Right atrium auricular region (tissue), 2 donors: Measurements from ENCODE around the gene ACER3. TPM values are rescaled to one million over a fixed set of nuclear protein-coding genes. Genes with fewer than 3 reads are reported as not detected.

Experiments used
- DNase-seq: peaks from one replicate; pipeline ENCODE4 v3.0.0-alpha.2; 2019; ENCODE audit warnings: low spot score
- H3K27ac ChIP-seq, 2 donors: fragments of 200-600 bp; sonication (generic); 1 replicate in 1 of 2; 2 replicates in 1 of 2; pipeline ENCODE4 v1.5.1; 2016 to 2019
- H3K27me3 ChIP-seq, 2 donors: fragments of 200-600 bp; sonication (generic); one replicate each; pipeline versions ENCODE4 v1.5.1 to v1.6.0; 2017 to 2019
- H3K36me3 ChIP-seq: fragments of 200-600 bp; sonication (generic); one replicate; pipeline ENCODE4 v1.5.1; 2016
- H3K4me1 ChIP-seq, 2 donors: fragments of 200-600 bp; sonication (generic); one replicate each; pipeline versions ENCODE4 v1.5.1 to v1.6.0; 2017 to 2019
- H3K4me3 ChIP-seq, 2 donors: fragments of 200-600 bp; sonication (generic); 1 replicate in 1 of 2; 2 replicates in 1 of 2; pipeline ENCODE4 v1.5.1; 2017 to 2019; ENCODE audit warnings: mild to moderate bottlenecking in 1 of 2, moderate library complexity in 1 of 2
- H3K9me3 ChIP-seq, 2 donors: fragments of 200-600 bp; sonication (generic); one replicate each; pipeline ENCODE4 v1.5.1; 2019
- total RNA-seq, 2 donors: library from RNA; depleted of rRNA; stranded (reverse); fragments of >200 nt; gene quantifications; one replicate each; pipeline ENCODE4 v1.1.0, GENCODE V29; 2016
- TF ChIP-seq, protein P1 (sequence below), 2 donors: fragments of 200-600 bp; sonication (generic); IDR thresholded peaks; one replicate each; pipeline ENCODE4 v1.5.1; 2019; ENCODE audit warnings: antibody characterized with exemption in 2 of 2

ACER3 gene
- total RNA-seq, 2 donors from 2014 or later: 6.4 to 11.3 TPM

DNA sequence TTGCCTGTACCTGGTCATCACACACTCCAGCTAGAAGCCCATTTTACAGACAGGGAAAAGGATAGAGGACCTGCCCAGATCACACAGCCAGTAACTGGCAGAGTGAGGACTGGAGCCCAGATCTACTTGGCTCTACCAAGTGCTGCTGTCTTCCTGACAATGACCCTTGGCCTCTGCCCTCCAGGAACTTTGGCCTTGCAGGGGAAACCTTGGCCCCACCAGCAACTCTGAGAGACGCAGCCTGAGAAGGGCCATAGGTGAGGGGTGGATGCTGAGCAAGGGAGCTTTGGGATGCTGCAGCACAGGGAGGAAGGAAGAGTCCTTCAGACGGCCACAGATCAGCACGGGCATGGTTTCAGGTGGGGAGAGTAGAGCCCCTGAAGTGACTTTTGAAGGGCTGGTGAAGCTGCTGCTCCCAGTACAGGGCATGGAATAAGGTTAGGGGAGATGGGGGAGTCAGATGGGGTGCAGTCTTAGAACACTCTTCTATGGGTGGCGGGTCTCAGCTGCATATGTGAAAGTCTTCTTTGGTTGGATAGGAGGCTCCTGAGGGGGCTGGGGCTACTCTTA, 204.0 kb downstream of the ACER3 start:
- TF ChIP-seq, protein P1, sequence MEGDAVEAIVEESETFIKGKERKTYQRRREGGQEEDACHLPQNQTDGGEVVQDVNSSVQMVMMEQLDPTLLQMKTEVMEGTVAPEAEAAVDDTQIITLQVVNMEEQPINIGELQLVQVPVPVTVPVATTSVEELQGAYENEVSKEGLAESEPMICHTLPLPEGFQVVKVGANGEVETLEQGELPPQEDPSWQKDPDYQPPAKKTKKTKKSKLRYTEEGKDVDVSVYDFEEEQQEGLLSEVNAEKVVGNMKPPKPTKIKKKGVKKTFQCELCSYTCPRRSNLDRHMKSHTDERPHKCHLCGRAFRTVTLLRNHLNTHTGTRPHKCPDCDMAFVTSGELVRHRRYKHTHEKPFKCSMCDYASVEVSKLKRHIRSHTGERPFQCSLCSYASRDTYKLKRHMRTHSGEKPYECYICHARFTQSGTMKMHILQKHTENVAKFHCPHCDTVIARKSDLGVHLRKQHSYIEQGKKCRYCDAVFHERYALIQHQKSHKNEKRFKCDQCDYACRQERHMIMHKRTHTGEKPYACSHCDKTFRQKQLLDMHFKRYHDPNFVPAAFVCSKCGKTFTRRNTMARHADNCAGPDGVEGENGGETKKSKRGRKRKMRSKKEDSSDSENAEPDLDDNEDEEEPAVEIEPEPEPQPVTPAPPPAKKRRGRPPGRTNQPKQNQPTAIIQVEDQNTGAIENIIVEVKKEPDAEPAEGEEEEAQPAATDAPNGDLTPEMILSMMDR (IDR thresholded peaks at IDR 0.05): no peak
- H3K4me1 ChIP-seq: peaks cover 0 to 24% of the 10 kb centered on the region in 2 donors
- H3K27ac ChIP-seq: no peak overlapping the region
- no peaks in the 10 kb centered on the region for H3K9me3 ChIP-seq
- H3K4me3 ChIP-seq: no peak overlapping the region
- H3K27me3 ChIP-seq: no peaks in the 10 kb centered on the region
- DNase-seq: no peak
- H3K36me3 ChIP-seq: no peaks in the 10 kb centered on the region

DNA sequence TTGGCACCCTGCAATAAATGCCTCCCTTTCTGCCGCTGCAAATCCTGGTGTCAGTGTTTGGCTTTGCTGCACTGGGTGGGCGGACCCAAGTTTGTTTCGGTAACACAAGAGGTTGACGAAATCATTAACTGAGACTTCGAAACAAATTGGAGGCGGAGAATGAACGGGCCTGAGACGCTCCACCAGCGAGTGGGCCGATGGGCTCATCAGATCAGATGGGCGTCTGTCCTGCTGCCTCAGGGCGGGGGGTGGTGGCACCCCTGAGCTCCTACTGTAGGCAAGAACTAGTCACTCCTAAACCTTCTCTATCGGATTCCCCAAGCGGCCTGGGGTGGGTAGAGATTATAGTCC, 205.1 kb downstream of the ACER3 start:
- H3K4me1 ChIP-seq: peaks cover 0 to 24% of the 10 kb centered on the region in 2 donors
- H3K9me3 ChIP-seq: no peaks in the 10 kb centered on the region
- H3K4me3 ChIP-seq: peak overlapping the region; percentile 46 to 80
- TF ChIP-seq, protein P1 (IDR thresholded peaks at IDR 0.05): no peak
- peak overlapping the region; percentile 86 to 94 for H3K27ac ChIP-seq
- no peaks in the 10 kb centered on the region for H3K36me3 ChIP-seq
- peak; percentile 83 for DNase-seq
- no peaks in the 10 kb centered on the region for H3K27me3 ChIP-seq

DNA sequence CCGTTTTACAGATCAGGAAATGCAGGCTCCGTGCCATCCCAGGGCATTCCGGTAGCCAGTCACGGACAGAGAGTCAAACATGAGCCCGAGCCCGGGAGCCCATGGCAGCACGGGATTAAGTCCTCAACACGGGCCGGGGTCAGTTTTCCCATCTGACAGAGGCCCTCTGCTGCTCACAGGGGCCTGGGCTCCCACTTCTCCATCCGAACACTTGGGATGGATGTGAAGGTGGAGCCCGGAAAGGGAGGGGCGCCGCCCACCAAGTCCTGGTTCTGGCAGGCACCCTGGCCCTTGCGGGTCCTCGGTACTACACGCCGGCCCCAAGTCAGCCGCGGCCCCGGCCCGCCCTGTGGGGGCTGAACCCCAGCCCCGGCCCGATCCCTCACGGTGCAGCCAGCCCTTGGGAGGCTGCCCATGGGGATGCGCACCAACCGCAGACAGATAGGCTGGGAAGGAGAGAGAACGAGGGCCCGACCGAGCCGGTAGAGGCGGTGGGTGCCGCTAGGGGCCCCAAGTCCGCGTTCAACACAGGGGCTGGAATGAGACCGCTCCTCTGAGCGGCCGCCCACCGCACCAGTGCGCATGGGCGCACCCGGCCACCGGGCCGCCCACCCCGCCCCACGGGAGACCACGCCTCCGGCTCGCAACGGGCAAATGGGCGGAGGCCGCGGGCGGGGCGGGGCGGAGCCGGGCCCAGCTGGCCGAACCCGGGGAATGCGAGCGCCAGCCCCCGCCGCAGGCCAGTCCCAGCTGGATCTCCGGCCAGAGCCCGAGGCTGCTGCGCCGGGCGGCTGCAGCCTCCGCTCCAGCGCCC, 205.7 kb downstream of the ACER3 start, which contains the start of gene CAPN5:
Gene CAPN5, plus strand, starts transcription at position 743 of the 814 bp plus-strand sequence. CDS start 17,916 bp downstream, outside the sequence.
- Histone ChIP-seq H3K36me3 (no peaks in the 10 kb centered on the region), H3K9me3 (no peaks in the 10 kb centered on the region)
- TF ChIP-seq, protein P1 (IDR thresholded peaks at IDR 0.05): peak in 1 of 2 donors; percentile 16

DNA sequence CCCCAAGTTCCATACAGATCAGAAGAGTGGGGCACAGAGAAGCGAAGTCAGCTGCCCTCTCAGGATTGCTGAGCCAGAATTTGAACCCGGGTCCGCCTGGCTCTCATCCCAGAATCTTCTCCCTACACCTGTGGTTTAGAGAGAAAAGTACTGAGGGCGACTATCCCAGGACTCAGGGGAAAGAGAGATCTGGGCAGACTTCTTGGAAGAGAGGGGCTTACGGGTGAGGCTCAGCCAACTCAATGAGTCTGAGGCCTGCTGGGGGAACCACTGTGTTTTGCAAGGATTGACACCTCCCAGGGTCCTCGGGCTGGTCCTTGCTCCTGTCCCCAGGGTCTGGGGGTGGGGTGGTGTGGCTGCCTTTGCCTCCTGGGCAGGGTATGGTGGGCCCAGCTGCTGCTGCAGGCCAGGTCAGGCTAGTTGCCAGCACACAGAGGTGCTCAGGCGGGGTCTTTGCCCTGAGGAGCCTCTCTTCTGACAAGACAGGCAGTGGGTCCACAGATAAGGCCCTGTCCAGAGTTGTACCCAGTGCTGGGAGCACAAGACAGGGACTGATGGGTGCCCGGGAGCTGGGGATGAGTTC, 207.2 kb downstream of the ACER3 start:
- H3K27me3 ChIP-seq: no peaks in the 10 kb centered on the region
- peak; percentile 57 for DNase-seq
- H3K36me3 ChIP-seq: no peaks in the 10 kb centered on the region
- TF ChIP-seq, protein P1 (IDR thresholded peaks at IDR 0.05): no peak
- no peaks in the 10 kb centered on the region for H3K9me3 ChIP-seq
- peak overlapping the region in 1 of 2 donors; percentile 80 for H3K4me3 ChIP-seq
- peaks cover 0 to 38% of the 10 kb centered on the region in 2 donors for H3K4me1 ChIP-seq
- H3K27ac ChIP-seq: peak overlapping the region in 1 of 2 donors; percentile 40

More for the DNA sequence above, 205.7 kb downstream of the ACER3 start, which contains the start of gene CAPN5:
- H3K4me3 ChIP-seq: peak within 1 kb of the TSS; percentile 46 to 80
- peaks cover 0 to 24% of the 10 kb centered on the region in 2 donors for H3K4me1 ChIP-seq
- H3K27me3 ChIP-seq: no peaks in the 10 kb centered on the region
- DNase-seq: peak; percentile 89
- peak within 1 kb of the TSS; percentile 86 to 94 for H3K27ac ChIP-seq

DNA sequence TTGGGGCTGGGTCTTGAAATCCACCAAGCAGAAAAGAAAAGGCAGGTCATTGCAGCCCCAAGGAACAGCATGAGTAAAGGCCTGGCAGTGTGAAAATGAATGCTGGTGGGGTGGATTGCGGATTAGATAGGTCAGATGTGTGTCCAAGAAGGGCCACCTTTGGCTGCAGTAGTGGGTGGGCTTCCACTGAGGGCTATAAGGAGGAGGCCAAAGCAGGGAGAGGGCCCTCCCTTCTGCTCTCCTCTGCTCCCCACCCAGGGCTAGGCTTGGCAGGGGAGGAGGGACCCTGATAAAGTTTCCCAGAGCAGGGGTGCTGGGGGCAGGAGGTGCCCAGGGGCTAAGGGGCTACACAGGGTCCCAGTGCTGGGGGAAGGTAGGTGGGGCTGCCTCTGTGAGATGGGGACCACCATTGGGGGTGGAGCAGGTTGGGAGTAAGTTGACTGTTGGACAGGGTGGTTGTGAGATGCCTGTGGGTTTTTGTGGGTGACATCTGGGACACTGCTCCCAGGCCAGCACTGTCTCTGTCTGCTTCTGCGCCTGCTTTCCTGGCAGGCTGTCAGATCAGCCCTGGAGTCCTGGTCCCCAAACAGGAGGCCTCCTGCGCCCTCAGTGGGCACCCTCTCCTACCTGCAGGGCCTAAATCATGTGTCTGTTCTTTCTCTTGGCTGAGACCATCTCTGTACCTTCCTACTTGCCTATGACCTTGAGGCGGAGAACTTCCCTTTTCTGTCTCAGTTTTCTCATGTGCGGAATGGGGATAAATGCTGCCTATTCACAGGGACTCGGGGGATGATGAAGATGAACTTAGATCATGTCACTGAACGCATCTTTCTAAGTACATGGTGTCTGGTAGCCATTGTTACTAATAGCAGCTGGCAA, 208.0 kb downstream of the ACER3 start:
- H3K4me3 ChIP-seq: no peak overlapping the region
- H3K36me3 ChIP-seq: no peaks in the 10 kb centered on the region
- H3K9me3 ChIP-seq: no peaks in the 10 kb centered on the region
- H3K4me1 ChIP-seq: peaks cover 0 to 44% of the 10 kb centered on the region in 2 donors
- TF ChIP-seq, protein P1 (IDR thresholded peaks at IDR 0.05): no peak
- H3K27me3 ChIP-seq: no peaks in the 10 kb centered on the region
- DNase-seq: no peak
- H3K27ac ChIP-seq: no peak overlapping the region
